ENCODE measurements around the gene ABCA3. TPM values are rescaled to one million over a fixed set of nuclear protein-coding genes. Genes with fewer than 3 reads are reported as not detected.
"Not testable (repeated sequence)": the region's sequence is repeated elsewhere in the genome, so short reads cannot be mapped to it uniquely, and the experiment has no call there.

ABCA3 gene
- total and polyA plus RNA-seq, 2 of the 8 experiments (the other 6 are each of a cell fraction or from before 2014, with no cell fraction given), result 5.7 to 7.9 TPM

- TF ChIP-seq SIRT6 (IDR thresholded peaks at IDR 0.05; ENCODE audit: low read length) (no peak), CHD1 (IDR thresholded peaks at IDR 0.05; ENCODE audit: low read depth, low read length) (no peak), MAX (IDR thresholded peaks at IDR 0.05) (no peak), CEBPB (IDR thresholded peaks at IDR 0.05; ENCODE audit: low read depth, low read length) (no peak), EP300 (IDR thresholded peaks at IDR 0.05; ENCODE audit: borderline replicate concordance in 1 of 2, low read depth in 2 of 2, low read length in 2 of 2) (no peak)
These were observed 80.3 kb downstream of the ABCA3 start (continued) for GRCh38 chr16:2260250-2260649.

- not testable (repeated sequence) for H2BK15ac ChIP-seq (ENCODE audit: low read length); H3K23ac ChIP-seq (ENCODE audit: insufficient read length); H2BK120ac ChIP-seq (replicated peaks; ENCODE audit: low read depth, low read length); H2AFZ ChIP-seq (ENCODE audit: low read length); H2BK12ac ChIP-seq (ENCODE audit: low read depth, low read length); H3K4me3 ChIP-seq (ENCODE audit: extremely low read depth in 1 of 4, insufficient read depth in 2 of 4, low read depth in 3 of 4, low read length in 4 of 4); H3K4ac ChIP-seq (replicated peaks; ENCODE audit: insufficient read length, low read depth, low read length); H3K27ac ChIP-seq (ENCODE audit: low read depth, low read length); H3K9ac ChIP-seq (replicated peaks in 1 of 4; ENCODE audit: extremely low read depth in 1 of 4, low read depth in 3 of 4, low read length in 3 of 4); H3K18ac ChIP-seq (ENCODE audit: extremely low read depth, low read length); H4K5ac ChIP-seq (ENCODE audit: insufficient read length, low read depth, low read length); H3K27me3 ChIP-seq (replicated peaks in 1 of 4; ENCODE audit: control insufficient read depth in 3 of 4, extremely low read depth in 1 of 4, insufficient read depth in 3 of 4, low read length in 3 of 4); DNase-seq (ENCODE audit: low read depth in 1 of 2, low spot score in 2 of 2); H2BK5ac ChIP-seq (ENCODE audit: low read depth, low read length); H3K23me2 ChIP-seq (ENCODE audit: low read depth, low read length); H3K4me2 ChIP-seq (ENCODE audit: insufficient read depth in 1 of 2, low read depth in 2 of 2, low read length in 2 of 2); H3K56ac ChIP-seq (replicated peaks; ENCODE audit: insufficient read length, low read depth, low read length); H3K79me1 ChIP-seq (ENCODE audit: low read depth, low read length); H2AK5ac ChIP-seq (ENCODE audit: low read depth, low read length); FAIRE-seq; H4K91ac ChIP-seq (replicated peaks; ENCODE audit: insufficient read length, low read length); H3K4me1 ChIP-seq (replicated peaks in 1 of 4; ENCODE audit: control insufficient read depth in 3 of 4, insufficient read depth in 4 of 4, low read length in 3 of 4); H2BK20ac ChIP-seq (ENCODE audit: low read length); H3K9me3 ChIP-seq (ENCODE audit: insufficient read depth in 2 of 2, low read depth in 1 of 2, low read length in 1 of 2); H3K14ac ChIP-seq (ENCODE audit: insufficient read length); H4K8ac ChIP-seq (ENCODE audit: extremely low read depth, insufficient read depth, low read length)
- WGBS, 2 experiments (ENCODE audit: extremely low coverage in 1 of 2, insufficient coverage in 1 of 2, insufficient read length in 1 of 2, insufficient replicate concordance in 2 of 2, low coverage in 1 of 2, low lambda C conversion rate in 2 of 2, missing lambda C conversion rate in 1 of 2), result 90% methylated on average over 7 of the region's 7 CpGs; no CpG with 5 or more reads in 1 of the 2 experiments
- Histone ChIP-seq H4K20me1 (replicated peaks in 1 of 2; ENCODE audit: control insufficient read depth in 1 of 2, insufficient read depth in 2 of 2, low read length in 2 of 2) (peaks cover 17 to 25% of the 10 kb centered on the region in 2 experiments), H3K36me3 (ENCODE audit: control insufficient read depth in 2 of 4, insufficient read depth in 4 of 4, low read length in 3 of 4) (peaks cover 55 to 96% (median 79%) of the 10 kb centered on the region in 4 experiments), H3K79me2 (ENCODE audit: control insufficient read depth in 1 of 2, insufficient read depth in 2 of 2, low read length in 2 of 2) (peaks cover 14 to 41% of the 10 kb centered on the region in 2 experiments; a peak in 3 of 4 replicates)
- ChIA-PET POLR2A (ENCODE audit: partially characterized antibody) (interaction anchor here (1.2 to 13.9 kb wide), 6 partner anchors 8 to 191 kb away, joined by 3 to 228 read pairs (median 5); partner anchors contain the start of genes DNASE1L2, PGP and RNPS1), CTCF (ENCODE audit: partially characterized antibody) (interaction anchor here (0.6 to 2.0 kb wide), 5 partner anchors 11 to 658 kb away, joined by 3 to 9 read pairs (median 3); no protein-coding TSS in a partner anchor)
These were observed 82.0 kb downstream of the ABCA3 start for GRCh38 chr16:2258530-2258929.

Measured in H1 (cell line).